Small intestine (tissue), 7 donors: ENCODE measurements around the gene MYF6. TPM values are rescaled to one million over a fixed set of nuclear protein-coding genes. Genes with fewer than 3 reads are reported as not detected.

ENCODE experiments used
- DNase-seq, 2 donors: peaks; one replicate each; pipeline versions ENCODE4 v3.0.0 to v3.0.0-alpha.2; 2013
- FAIRE-seq: peaks from 2 replicates; lab custom pipeline; 2012; peaks lifted over from hg19 to GRCh38; lab: Jason Lieb, UNC
- H3K27ac ChIP-seq, 3 donors: one replicate each; pipeline ENCODE4 v1.5.1; 2013; ENCODE audit warnings: low read length in 2 of 3, mild to moderate bottlenecking in 2 of 3, control low read depth in 1 of 3, inconsistent platforms in 1 of 3, low read depth in 1 of 3, moderate library complexity in 1 of 3
- H3K27me3 ChIP-seq, 3 donors: one replicate each; pipeline ENCODE4 v1.6.1; 2013; ENCODE audit warnings: low read length in 3 of 3, inconsistent platforms in 1 of 3; ENCODE audit not compliant: control insufficient read depth in 3 of 3, insufficient read depth in 3 of 3
- H3K36me3 ChIP-seq, 3 donors: one replicate each; pipeline ENCODE4 v1.6.1; 2013; ENCODE audit warnings: low read length in 3 of 3, inconsistent platforms in 1 of 3, low read depth in 1 of 3, mild to moderate bottlenecking in 1 of 3, moderate library complexity in 1 of 3; ENCODE audit not compliant: control insufficient read depth in 3 of 3, insufficient read depth in 2 of 3
- H3K4me1 ChIP-seq, 3 donors: one replicate each; pipeline ENCODE4 v1.6.1; 2013; ENCODE audit warnings: low read length in 2 of 3, inconsistent platforms in 1 of 3, low read depth in 1 of 3, mild to moderate bottlenecking in 1 of 3, moderate library complexity in 1 of 3; ENCODE audit not compliant: control insufficient read depth in 3 of 3, insufficient read depth in 2 of 3
- H3K4me3 ChIP-seq, 3 donors: one replicate each; pipeline ENCODE4 v1.5.1; 2013; ENCODE audit warnings: low read length in 3 of 3, control low read depth in 1 of 3, inconsistent platforms in 1 of 3, low read depth in 1 of 3, mild to moderate bottlenecking in 1 of 3, moderate library complexity in 1 of 3
- H3K9me3 ChIP-seq, 2 donors: one replicate each; pipeline ENCODE4 v1.6.1; 2013; ENCODE audit warnings: low read depth in 1 of 2, low read length in 1 of 2; ENCODE audit not compliant: control insufficient read depth in 2 of 2, insufficient read depth in 1 of 2
- WGBS, 3 donors: extraction: QIAGEN DNeasy Blood & Tissue Kit; methylation state at CpG; one replicate each; pipeline ENCODE4 v1.1.7; 2013; 5-methylcytosine and 5-hydroxymethylcytosine counted together
- polyA plus RNA-seq, 4 donors: library from polyadenylated mRNA; stranded (reverse) in 3 of 4; unstranded in 1 of 4; fragments of 200-250 nt in 3 of 4; fragments of 120-200 nt in 1 of 4; gene quantifications; one replicate each; pipeline versions ENCODE4 v1.2.1 to v1.2.3, GENCODE V29; 2013
- donor health status: healthy with polysubstance abuse.
- donor health status: control.
- donor health status: control.
- donor health status: Bipolar disorder and iron deficiency.
- donor health status: healthy.

MYF6 gene
- polyA plus RNA-seq, 4 donors: 0.31 to 0.54 TPM; not detected in 2

DNA sequence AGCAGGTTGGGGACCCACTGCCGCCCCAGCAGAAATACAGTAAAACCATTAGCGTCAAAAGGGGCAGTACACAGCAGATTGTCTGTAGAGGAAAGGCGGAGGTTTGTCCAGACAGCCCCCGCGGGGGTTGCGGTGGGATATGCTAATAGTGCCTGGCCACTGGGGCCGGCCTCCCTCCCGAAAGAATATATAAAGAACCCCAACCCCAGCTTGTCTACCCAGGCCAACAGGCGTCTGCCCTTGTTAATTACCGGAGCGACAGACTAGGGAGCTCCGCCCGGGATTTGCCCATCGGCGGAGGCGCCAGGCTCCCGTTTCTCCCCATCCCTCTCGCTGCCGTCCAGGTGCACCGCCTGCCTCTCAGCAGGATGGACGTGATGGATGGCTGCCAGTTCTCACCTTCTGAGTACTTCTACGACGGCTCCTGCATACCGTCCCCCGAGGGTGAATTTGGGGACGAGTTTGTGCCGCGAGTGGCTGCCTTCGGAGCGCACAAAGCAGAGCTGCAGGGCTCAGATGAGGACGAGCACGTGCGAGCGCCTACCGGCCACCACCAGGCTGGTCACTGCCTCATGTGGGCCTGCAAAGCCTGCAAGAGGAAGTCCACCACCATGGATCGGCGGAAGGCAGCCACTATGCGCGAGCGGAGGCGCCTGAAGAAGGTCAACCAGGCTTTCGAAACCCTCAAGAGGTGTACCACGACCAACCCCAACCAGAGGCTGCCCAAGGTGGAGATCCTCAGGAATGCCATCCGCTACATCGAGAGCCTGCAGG is 9.4 kb downstream of the MYF6 start, which contains the start of gene MYF5:
TSS of gene MYF5 (plus strand) at position 217 of the 774 bp plus-strand sequence. CDS start at position 369, 152 bp downstream.
- no peaks in the 10 kb centered on the region for H3K4me1 ChIP-seq
- H3K27ac ChIP-seq: no peak within 1 kb of the TSS
- DNase-seq (no peak), FAIRE-seq (no peak)
- H3K4me3 ChIP-seq: no peak within 1 kb of the TSS
- H3K36me3 ChIP-seq: no peaks in the 10 kb centered on the region
- 46 to 60% (median 59%) methylated on average over 45 of the region's 45 CpGs for WGBS, 3 donors
- H3K27me3 ChIP-seq: peaks cover 0 to 57% (median 18%) of the 10 kb centered on the region in 3 donors
- peaks cover 0 to 2% of the 10 kb centered on the region in 2 donors for H3K9me3 ChIP-seq

- WGBS, 3 donors: 66 to 76% (median 72%) methylated on average over 4 of the region's 4 CpGs
- FAIRE-seq: no peak
- no peak overlapping the region for H3K4me3 ChIP-seq
Measured at GRCh38 chr12:80717856-80718255, 10.4 kb downstream of the MYF6 start.

DNA sequence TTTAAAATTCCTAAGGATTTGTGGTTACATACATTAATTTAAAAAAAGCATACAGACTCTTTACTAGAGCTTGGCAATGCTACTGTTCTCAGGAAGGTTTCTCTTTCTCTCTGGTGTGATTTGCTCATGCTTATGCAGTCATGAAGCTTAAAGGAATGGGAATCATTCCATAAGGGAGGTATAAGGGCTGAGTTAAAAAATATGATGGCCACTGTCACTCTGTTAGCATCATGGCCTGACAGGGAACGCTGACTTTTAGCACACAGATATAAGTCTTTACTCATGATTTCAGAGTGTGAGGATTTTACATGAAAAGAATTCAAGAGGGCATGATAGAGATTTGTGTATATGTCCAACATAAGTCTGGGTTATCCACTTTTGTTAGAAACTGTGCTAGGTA is 13.1 kb downstream of the MYF6 start:
- 70 to 87% (median 82%) methylated on average over 1 of the region's 1 CpG for WGBS, 3 donors
- DNase-seq (no peak), FAIRE-seq (no peak)
- no peaks in the 10 kb centered on the region for H3K4me1 ChIP-seq
- H3K4me3 ChIP-seq: no peak overlapping the region
- H3K27me3 ChIP-seq: peaks cover 0 to 33% (median 13%) of the 10 kb centered on the region in 3 donors
- peaks cover 0 to 2% of the 10 kb centered on the region in 2 donors for H3K9me3 ChIP-seq
- H3K27ac ChIP-seq: no peak overlapping the region
- no peaks in the 10 kb centered on the region for H3K36me3 ChIP-seq

More at GRCh38 chr12:80717856-80718255, 10.4 kb downstream of the MYF6 start:
- no peak for DNase-seq
- Histone ChIP-seq H3K27me3 (peaks cover 0 to 55% (median 18%) of the 10 kb centered on the region in 3 donors), H3K27ac (no peak overlapping the region), H3K36me3 (no peaks in the 10 kb centered on the region), H3K4me1 (no peaks in the 10 kb centered on the region), H3K9me3 (peaks cover 0 to 2% of the 10 kb centered on the region in 2 donors)

DNA sequence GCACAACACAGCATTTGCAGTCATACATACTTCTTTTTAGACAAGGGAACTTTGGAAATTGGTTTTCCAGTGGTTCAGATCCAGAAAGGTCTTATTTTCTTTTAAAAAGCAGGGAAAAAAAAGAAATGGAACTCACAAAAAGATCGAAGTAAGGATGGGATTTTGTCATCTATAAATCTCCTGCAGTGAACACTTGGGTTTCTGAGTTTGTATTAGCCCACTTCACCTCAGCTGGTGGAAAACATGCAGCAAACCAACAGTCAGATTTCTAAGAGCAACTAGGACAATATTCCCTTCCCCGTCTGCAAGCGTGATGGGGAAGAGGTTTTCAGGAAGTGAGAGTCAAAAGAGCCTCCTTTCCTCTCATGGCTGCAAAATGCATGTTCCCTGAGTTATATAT is 13.9 kb downstream of the MYF6 start:
- FAIRE-seq: no peak
- Histone ChIP-seq H3K4me1 (no peaks in the 10 kb centered on the region), H3K9me3 (peaks cover 0 to 2% of the 10 kb centered on the region in 2 donors), H3K4me3 (no peak overlapping the region), H3K36me3 (no peaks in the 10 kb centered on the region), H3K27ac (no peak overlapping the region), H3K27me3 (peaks cover 0 to 25% (median 8%) of the 10 kb centered on the region in 3 donors)
- DNase-seq: no peak
- WGBS, 3 donors: 64 to 77% (median 65%) methylated on average over 3 of the region's 3 CpGs

GRCh38 chr12:80745851-80746505 is 38.5 kb downstream of the MYF6 start:
- FAIRE-seq (no peak), DNase-seq (no peak)
- H3K9me3 ChIP-seq: no peaks in the 10 kb centered on the region
- no peaks in the 10 kb centered on the region for H3K4me1 ChIP-seq
- no peak overlapping the region for H3K27ac ChIP-seq
- 65 to 72% (median 71%) methylated on average over 6 of the region's 6 CpGs for WGBS, 3 donors
- no peaks in the 10 kb centered on the region for H3K36me3 ChIP-seq
- no peak overlapping the region for H3K4me3 ChIP-seq
- no peaks in the 10 kb centered on the region for H3K27me3 ChIP-seq

DNA sequence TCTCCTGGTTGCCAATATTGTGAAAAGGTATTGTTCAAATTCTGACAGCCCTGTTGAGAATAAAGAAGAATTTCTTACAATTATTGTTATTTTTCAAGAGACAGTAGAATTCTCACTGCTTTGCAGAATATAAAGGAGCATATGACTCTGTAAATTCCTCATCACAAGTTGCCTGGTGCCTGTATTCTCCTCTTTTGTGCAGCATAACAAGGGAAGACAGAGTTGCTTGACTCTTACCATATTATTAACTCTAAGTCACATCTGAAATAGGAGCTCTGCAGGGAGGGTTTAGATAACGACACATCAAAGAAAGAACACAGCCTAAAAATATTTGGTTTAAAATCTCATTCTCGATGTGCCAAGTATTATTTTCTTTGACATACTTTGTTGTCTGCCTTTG is 40.4 kb downstream of the MYF6 start:
- Histone ChIP-seq H3K4me3 (no peak overlapping the region), H3K9me3 (no peaks in the 10 kb centered on the region), H3K27ac (no peak overlapping the region), H3K4me1 (no peaks in the 10 kb centered on the region), H3K27me3 (no peaks in the 10 kb centered on the region), H3K36me3 (no peaks in the 10 kb centered on the region)
- 70 to 84% (median 73%) methylated on average over 2 of the region's 2 CpGs for WGBS, 3 donors
- DNase-seq (no peak), FAIRE-seq (no peak)

- DNase-seq (no peak), FAIRE-seq (no peak)
- Histone ChIP-seq H3K4me3 (no peak overlapping the region), H3K9me3 (no peaks in the 10 kb centered on the region), H3K27ac (no peak overlapping the region), H3K27me3 (no peaks in the 10 kb centered on the region), H3K4me1 (no peaks in the 10 kb centered on the region), H3K36me3 (no peaks in the 10 kb centered on the region)
- WGBS, 3 donors: 53 to 60% (median 55%) methylated on average over 2 of the region's 2 CpGs
Measured at GRCh38 chr12:80749456-80749855, 42.0 kb downstream of the MYF6 start.

- FAIRE-seq: no peak
Measured at GRCh38 chr12:80752464-80752863, 45.0 kb downstream of the MYF6 start.

More at GRCh38 chr12:80752464-80752863, 45.0 kb downstream of the MYF6 start:
- DNase-seq: no peak
- Histone ChIP-seq H3K36me3 (no peaks in the 10 kb centered on the region), H3K27me3 (no peaks in the 10 kb centered on the region), H3K27ac (no peak overlapping the region), H3K9me3 (no peaks in the 10 kb centered on the region), H3K4me3 (no peak overlapping the region), H3K4me1 (no peaks in the 10 kb centered on the region)
